ENCODE data around the gene RDH13. TPM values are rescaled to one million over a fixed set of nuclear protein-coding genes. Genes with fewer than 3 reads are reported as not detected.

The RDH13 gene
- total and polyA plus RNA-seq, 2 experiments from 2014 or later, result 28.0 to 36.5 TPM

- H3K4me1 ChIP-seq (ENCODE audit: insufficient read depth), result no peaks in the 10 kb centered on the region; the same call in 1 of the 2 replicates
- H3K27me3 ChIP-seq (ENCODE audit: insufficient read depth), result peaks cover 90% of the 10 kb centered on the region
- TF ChIP-seq, protein P1, sequence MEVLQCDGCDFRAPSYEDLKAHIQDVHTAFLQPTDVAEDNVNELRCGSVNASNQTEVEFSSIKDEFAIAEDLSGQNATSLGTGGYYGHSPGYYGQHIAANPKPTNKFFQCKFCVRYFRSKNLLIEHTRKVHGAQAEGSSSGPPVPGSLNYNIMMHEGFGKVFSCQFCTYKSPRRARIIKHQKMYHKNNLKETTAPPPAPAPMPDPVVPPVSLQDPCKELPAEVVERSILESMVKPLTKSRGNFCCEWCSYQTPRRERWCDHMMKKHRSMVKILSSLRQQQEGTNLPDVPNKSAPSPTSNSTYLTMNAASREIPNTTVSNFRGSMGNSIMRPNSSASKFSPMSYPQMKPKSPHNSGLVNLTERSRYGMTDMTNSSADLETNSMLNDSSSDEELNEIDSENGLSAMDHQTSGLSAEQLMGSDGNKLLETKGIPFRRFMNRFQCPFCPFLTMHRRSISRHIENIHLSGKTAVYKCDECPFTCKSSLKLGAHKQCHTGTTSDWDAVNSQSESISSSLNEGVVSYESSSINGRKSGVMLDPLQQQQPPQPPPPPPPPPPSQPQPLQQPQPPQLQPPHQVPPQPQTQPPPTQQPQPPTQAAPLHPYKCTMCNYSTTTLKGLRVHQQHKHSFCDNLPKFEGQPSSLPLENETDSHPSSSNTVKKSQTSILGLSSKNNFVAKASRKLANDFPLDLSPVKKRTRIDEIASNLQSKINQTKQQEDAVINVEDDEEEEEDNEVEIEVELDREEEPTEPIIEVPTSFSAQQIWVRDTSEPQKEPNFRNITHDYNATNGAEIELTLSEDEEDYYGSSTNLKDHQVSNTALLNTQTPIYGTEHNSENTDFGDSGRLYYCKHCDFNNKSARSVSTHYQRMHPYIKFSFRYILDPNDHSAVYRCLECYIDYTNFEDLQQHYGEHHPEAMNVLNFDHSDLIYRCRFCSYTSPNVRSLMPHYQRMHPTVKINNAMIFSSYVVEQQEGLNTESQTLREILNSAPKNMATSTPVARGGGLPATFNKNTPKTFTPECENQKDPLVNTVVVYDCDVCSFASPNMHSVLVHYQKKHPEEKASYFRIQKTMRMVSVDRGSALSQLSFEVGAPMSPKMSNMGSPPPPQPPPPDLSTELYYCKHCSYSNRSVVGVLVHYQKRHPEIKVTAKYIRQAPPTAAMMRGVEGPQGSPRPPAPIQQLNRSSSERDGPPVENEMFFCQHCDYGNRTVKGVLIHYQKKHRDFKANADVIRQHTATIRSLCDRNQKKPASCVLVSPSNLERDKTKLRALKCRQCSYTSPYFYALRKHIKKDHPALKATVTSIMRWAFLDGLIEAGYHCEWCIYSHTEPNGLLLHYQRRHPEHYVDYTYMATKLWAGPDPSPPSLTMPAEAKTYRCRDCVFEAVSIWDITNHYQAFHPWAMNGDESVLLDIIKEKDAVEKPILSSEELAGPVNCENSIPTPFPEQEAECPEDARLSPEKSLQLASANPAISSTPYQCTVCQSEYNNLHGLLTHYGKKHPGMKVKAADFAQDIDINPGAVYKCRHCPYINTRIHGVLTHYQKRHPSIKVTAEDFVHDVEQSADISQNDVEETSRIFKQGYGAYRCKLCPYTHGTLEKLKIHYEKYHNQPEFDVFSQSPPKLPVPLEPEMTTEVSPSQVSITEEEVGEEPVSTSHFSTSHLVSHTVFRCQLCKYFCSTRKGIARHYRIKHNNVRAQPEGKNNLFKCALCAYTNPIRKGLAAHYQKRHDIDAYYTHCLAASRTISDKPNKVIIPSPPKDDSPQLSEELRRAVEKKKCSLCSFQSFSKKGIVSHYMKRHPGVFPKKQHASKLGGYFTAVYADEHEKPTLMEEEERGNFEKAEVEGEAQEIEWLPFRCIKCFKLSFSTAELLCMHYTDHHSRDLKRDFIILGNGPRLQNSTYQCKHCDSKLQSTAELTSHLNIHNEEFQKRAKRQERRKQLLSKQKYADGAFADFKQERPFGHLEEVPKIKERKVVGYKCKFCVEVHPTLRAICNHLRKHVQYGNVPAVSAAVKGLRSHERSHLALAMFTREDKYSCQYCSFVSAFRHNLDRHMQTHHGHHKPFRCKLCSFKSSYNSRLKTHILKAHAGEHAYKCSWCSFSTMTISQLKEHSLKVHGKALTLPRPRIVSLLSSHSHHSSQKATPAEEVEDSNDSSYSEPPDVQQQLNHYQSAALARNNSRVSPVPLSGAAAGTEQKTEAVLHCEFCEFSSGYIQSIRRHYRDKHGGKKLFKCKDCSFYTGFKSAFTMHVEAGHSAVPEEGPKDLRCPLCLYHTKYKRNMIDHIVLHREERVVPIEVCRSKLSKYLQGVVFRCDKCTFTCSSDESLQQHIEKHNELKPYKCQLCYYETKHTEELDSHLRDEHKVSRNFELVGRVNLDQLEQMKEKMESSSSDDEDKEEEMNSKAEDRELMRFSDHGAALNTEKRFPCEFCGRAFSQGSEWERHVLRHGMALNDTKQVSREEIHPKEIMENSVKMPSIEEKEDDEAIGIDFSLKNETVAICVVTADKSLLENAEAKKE (CRISPR knock-in tag; IDR thresholded peaks at IDR 0.05), result no peak
- no peak for TF ChIP-seq ETS1 (IDR thresholded peaks at IDR 0.05)
- TF ChIP-seq ZNF331 (CRISPR knock-in tag; IDR thresholded peaks at IDR 0.05; ENCODE audit: low read depth), result no peak
- TF ChIP-seq JUNB (IDR thresholded peaks at IDR 0.05; ENCODE audit: unreplicated experiment), result no peak
- TF ChIP-seq POLR2AphosphoS5 (IDR thresholded peaks at IDR 0.05; ENCODE audit: low read depth), result no peak; the same call in 1 of the 2 replicates
- no peak for TF ChIP-seq STAT1 (IDR thresholded peaks at IDR 0.05; ENCODE audit: unreplicated experiment)
- TF ChIP-seq EZH2 (IDR thresholded peaks at IDR 0.05; ENCODE audit: low read depth, unreplicated experiment), result no peak
- TF ChIP-seq CREB1 (CRISPR knock-in tag; IDR thresholded peaks at IDR 0.05; ENCODE audit: low read depth), result no peak
- no peak for TF ChIP-seq ZNF114 (CRISPR knock-in tag; IDR thresholded peaks at IDR 0.05)
- no peak for TF ChIP-seq CTCF (conservative IDR thresholded peaks at IDR 0.05; ENCODE audit: low read depth in 2 of 2)
- no peak for TF ChIP-seq EZH2phosphoT487 (IDR thresholded peaks at IDR 0.05; ENCODE audit: unreplicated experiment)
- TF ChIP-seq, protein P2, sequence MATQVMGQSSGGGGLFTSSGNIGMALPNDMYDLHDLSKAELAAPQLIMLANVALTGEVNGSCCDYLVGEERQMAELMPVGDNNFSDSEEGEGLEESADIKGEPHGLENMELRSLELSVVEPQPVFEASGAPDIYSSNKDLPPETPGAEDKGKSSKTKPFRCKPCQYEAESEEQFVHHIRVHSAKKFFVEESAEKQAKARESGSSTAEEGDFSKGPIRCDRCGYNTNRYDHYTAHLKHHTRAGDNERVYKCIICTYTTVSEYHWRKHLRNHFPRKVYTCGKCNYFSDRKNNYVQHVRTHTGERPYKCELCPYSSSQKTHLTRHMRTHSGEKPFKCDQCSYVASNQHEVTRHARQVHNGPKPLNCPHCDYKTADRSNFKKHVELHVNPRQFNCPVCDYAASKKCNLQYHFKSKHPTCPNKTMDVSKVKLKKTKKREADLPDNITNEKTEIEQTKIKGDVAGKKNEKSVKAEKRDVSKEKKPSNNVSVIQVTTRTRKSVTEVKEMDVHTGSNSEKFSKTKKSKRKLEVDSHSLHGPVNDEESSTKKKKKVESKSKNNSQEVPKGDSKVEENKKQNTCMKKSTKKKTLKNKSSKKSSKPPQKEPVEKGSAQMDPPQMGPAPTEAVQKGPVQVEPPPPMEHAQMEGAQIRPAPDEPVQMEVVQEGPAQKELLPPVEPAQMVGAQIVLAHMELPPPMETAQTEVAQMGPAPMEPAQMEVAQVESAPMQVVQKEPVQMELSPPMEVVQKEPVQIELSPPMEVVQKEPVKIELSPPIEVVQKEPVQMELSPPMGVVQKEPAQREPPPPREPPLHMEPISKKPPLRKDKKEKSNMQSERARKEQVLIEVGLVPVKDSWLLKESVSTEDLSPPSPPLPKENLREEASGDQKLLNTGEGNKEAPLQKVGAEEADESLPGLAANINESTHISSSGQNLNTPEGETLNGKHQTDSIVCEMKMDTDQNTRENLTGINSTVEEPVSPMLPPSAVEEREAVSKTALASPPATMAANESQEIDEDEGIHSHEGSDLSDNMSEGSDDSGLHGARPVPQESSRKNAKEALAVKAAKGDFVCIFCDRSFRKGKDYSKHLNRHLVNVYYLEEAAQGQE (IDR thresholded peaks at IDR 0.05; ENCODE audit: unreplicated experiment), result no peak
- TF ChIP-seq NANOG (IDR thresholded peaks at IDR 0.05; ENCODE audit: borderline replicate concordance), result no peak
- ATAC-seq (peak; percentile 73), DNase-seq (ENCODE audit: low spot score) (peak; percentile 81)
- H2AFZ ChIP-seq, result peak overlapping the region; percentile 94
- no peaks in the 10 kb centered on the region for H3K79me2 ChIP-seq (replicated peaks; ENCODE audit: insufficient read depth)
- no peaks in the 10 kb centered on the region for H3K9me2 ChIP-seq (ENCODE audit: insufficient read depth)
- H3K4me3 ChIP-seq, result peak overlapping the region; percentile 70
- H3K27ac Mint-ChIP-seq, result no peak overlapping the region
- no peak overlapping the region for H3K27ac ChIP-seq (ENCODE audit: low read depth)
- no peaks in the 10 kb centered on the region for H4K20me1 ChIP-seq (replicated peaks; ENCODE audit: insufficient read depth)
- peak overlapping the region; percentile 78 for H3K4me2 ChIP-seq
- H3K9me3 Mint-ChIP-seq, result peaks cover 3% of the 10 kb centered on the region; the same call in 1 of the 3 replicates
- peaks cover 32% of the 10 kb centered on the region for H3K4me1 Mint-ChIP-seq
- no peaks in the 10 kb centered on the region; the same call in 2 of the 3 replicates for H3K36me3 Mint-ChIP-seq (ENCODE audit: low read depth)
- H3K27me3 Mint-ChIP-seq (ENCODE audit: insufficient read depth, low read depth, poor library complexity), result peaks cover 61% of the 10 kb centered on the region
- no peaks in the 10 kb centered on the region for H3K36me3 ChIP-seq (ENCODE audit: insufficient read depth)
- peaks cover 6% of the 10 kb centered on the region; the same call in 1 of the 2 replicates for H3F3A ChIP-seq (replicated peaks; ENCODE audit: low read depth)
- H3K4me3 Mint-ChIP-seq, result peak overlapping the region; percentile 81
Measured at GRCh38 chr19:55068950-55069864, 6.3 kb upstream of the RDH13 start.
